Heart left ventricle (tissue), 13 donors: ENCODE results near the gene UPK3BL2.
"Not testable (repeated sequence)": the region's sequence is repeated elsewhere in the genome, so short reads cannot be mapped to it uniquely, and the experiment has no call there.

Experiments
- CTCF ChIP-seq, 12 donors: fragments of 200-600 bp; sonication (generic) in 4 of 12; IDR thresholded peaks; one replicate each; pipeline versions ENCODE4 v1.5.0 to v1.8.0; 2018 to 2022; ENCODE audit warnings: antibody characterized with exemption in 12 of 12, mild to moderate bottlenecking in 5 of 12
- POLR2A ChIP-seq, 2 donors: fragments of 450-650 bp; IDR thresholded peaks; one replicate each; pipeline ENCODE4 v1.6.1; 2017; ENCODE audit warnings: antibody characterized with exemption in 2 of 2, mild to moderate bottlenecking in 2 of 2, moderate library complexity in 2 of 2
- donor health status: ischemic (EF 13 %, LVEDD 7.1; RV severe dilation, severe dysfunction).
- donor health status: DM: no; HTN: yes; CAD: no.
- donor health status: DM: no; HTN: no; CAD: no.
- donor health status: ischemic (EF 25% LVEDD 6.9; RV normal size, moderate dysfunction).
- donor health status: ischemic (EF 25% LVEDD 5.7; RV mildly dilated, moderate dysfunction).
- donor health status: ischemic (EF 35%, LVEDD 5.7; RV mildly dilated, moderate dysfunction).
- donor health status: nonischemic (EF 11% LVEDD 7.7; RV severe dilation, severe dysfunction).
- donor health status: DM: yes; HTN: yes; CAD: no.
- donor health status: PGD.
- donor health status: ischemic (EF 29% LVEDD 5.4; RV normal size, mild dysfunction).
- donor health status: nonischemic (EF 23%, LVEDD 6.1; RV moderate dilation, normal function).

GRCh38 chr7:102527822-102528793 is 15.4 kb downstream of the UPK3BL2 start:
- TF ChIP-seq CTCF, POLR2A (IDR thresholded peaks at IDR 0.05): not testable (repeated sequence)
